ENCODE results near the gene ASTN2.

The ASTN2 gene, protein sequence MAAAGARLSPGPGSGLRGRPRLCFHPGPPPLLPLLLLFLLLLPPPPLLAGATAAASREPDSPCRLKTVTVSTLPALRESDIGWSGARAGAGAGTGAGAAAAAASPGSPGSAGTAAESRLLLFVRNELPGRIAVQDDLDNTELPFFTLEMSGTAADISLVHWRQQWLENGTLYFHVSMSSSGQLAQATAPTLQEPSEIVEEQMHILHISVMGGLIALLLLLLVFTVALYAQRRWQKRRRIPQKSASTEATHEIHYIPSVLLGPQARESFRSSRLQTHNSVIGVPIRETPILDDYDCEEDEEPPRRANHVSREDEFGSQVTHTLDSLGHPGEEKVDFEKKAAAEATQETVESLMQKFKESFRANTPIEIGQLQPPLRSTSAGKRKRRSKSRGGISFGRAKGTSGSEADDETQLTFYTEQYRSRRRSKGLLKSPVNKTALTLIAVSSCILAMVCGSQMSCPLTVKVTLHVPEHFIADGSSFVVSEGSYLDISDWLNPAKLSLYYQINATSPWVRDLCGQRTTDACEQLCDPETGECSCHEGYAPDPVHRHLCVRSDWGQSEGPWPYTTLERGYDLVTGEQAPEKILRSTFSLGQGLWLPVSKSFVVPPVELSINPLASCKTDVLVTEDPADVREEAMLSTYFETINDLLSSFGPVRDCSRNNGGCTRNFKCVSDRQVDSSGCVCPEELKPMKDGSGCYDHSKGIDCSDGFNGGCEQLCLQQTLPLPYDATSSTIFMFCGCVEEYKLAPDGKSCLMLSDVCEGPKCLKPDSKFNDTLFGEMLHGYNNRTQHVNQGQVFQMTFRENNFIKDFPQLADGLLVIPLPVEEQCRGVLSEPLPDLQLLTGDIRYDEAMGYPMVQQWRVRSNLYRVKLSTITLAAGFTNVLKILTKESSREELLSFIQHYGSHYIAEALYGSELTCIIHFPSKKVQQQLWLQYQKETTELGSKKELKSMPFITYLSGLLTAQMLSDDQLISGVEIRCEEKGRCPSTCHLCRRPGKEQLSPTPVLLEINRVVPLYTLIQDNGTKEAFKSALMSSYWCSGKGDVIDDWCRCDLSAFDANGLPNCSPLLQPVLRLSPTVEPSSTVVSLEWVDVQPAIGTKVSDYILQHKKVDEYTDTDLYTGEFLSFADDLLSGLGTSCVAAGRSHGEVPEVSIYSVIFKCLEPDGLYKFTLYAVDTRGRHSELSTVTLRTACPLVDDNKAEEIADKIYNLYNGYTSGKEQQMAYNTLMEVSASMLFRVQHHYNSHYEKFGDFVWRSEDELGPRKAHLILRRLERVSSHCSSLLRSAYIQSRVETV (N-terminal part only)

GRCh38 chr9:117414906-117415331 is at the start of gene ASTN2:
Gene ASTN2 (minus strand): TSS chr9:117415057. CDS start chr9:117414938, 119 bp downstream.
- DNase-seq (ENCODE audit: low spot score): no peak

DNA sequence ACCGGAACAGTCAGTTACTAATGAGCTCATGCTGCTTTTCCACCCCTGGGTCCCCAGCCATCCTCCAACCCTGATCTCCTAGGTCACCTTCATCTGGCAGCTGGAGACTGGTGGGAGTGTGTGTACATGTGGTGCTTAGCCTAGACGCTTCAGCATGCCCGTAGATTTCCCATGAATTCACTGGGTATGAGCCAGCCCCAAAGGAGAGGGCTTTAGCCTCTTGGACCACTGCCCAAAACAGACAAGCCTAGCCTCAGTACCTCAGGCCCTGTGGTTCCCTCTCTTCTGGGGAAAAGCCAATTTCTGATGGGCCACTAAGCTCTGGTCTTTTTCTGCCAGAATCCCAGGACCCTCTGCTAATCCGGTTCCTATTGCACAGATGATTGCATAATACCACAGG is 48.0 kb upstream of the ASTN2 start:
- DNase-seq (ENCODE audit: low spot score): no peak

DNA sequence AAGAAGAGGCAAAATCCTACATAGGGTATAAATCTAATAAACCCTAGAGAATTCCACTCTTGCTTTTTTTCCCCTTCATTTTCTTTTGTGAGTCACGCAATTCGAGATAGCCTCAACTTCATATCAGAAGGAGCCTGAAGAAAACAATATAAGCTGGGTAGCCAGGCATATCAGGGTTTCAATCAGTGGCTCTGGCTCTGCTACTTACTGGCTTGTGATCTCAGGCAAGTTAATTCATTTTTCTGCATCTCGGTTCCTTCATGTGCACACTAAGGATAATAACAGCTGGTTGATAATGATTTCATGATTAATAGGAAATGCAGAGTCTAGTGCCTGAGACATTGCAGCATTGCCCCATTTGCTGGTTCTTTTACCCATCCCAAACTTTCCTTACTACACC is 46.5 kb upstream of the ASTN2 start:
- DNase-seq (ENCODE audit: low spot score): no peak

GRCh38 chr9:117460743-117461142 is 45.9 kb upstream of the ASTN2 start:
- DNase-seq (ENCODE audit: low spot score): no peak

GRCh38 chr9:117459913-117460312 is 45.1 kb upstream of the ASTN2 start:
- no peak for DNase-seq (ENCODE audit: low spot score)

GRCh38 chr9:117458066-117458465 is 43.2 kb upstream of the ASTN2 start:
- no peak for DNase-seq (ENCODE audit: low spot score)

DNA sequence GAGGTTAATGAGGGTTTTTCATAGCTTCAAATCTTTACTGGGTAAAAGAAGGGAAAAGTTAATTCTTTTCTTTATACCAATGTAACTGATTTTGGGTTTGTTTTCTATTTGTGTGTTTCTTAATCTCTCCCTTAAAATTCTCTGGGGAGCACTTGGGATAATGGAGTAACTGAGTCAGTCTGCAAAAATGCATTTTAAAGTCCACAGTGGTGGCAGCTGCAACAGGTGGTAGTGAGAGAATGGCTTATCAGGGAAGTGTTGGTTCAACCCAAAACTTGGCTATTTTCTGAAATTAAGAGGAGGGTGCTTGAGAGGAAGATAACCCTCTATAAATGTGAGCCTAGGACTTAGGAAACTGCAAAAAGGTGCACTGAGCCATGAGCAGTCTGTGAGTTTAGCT is 39.9 kb upstream of the ASTN2 start:
- DNase-seq (ENCODE audit: low spot score): no peak

DNA sequence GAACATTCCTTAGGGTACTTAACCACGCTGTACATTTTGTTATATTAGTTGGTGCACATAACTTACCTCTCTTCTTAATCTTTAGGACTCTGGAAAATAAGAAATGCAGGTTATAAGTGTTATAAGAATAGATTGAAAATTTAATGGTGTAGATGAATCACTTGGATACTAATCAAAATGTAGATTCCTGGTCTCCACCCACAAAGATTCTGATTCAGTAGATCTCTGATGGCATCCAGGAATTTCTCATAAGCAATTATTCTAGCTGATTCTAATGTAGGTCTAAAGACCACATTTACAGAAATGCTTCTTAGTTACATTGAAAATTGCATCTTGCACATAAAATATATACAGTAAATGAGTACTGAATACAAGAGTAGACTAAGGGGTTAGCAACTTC is 38.9 kb upstream of the ASTN2 start:
- DNase-seq (ENCODE audit: low spot score): no peak

DNA sequence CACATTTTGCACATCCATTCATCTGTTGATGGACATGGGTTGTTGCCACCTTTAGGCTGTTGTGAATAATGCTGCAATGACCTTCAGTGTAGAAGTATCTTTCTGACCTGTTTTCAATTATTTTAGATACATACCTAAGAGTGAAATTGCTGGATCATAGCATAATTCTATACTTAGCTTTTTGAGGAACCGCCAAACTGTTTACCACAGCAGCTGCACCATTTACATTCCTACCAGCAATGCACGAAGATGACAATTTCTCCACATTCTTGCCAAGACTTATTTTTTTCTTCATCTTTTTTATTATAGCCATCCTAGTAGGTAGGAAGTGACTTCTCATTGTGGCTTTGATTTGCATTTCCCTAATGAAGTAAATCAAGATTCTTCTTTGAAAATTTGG is 36.5 kb upstream of the ASTN2 start:
- DNase-seq (ENCODE audit: low spot score): no peak

DNA sequence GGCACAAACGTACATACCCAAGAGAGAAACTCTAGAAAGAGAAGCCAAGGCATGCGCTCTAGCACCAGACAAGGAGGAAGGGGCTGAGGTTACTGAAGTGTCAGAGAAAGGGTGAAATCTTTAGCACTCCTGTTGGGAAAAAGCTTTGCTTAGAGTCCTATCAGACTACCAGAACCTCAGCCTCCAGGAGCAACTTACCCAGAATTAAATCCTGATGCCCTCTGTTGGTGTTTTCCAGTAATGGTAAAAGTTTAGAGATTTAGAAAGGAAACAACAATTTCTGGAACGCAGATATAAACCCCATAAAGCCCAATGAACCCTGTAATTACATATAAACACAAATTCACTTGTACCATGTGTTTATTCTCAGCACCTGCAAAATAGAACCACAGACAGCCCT is 33.2 kb upstream of the ASTN2 start:
- no peak for DNase-seq (ENCODE audit: low spot score)

DNA sequence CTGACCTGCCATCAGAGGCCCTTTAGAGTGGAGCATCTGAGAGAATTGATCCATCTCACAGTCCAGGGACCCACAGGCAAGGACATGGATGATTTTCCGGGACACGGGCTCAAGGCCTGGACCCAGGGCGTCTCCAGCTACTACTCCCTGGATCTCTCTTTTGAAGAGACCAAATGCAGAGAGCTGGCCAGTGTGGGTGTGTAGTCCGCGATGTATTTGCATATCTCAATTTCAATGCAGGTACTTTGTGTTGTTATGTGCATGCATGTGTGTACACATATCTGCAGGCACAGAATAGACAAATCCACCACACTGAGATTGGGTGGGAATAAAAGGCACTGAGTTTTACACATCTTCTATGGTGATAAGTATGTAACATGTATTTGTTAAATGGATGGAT is 30.8 kb upstream of the ASTN2 start:
- DNase-seq (ENCODE audit: low spot score): no peak

GRCh38 chr9:117444501-117444900 is 29.6 kb upstream of the ASTN2 start:
- no peak for DNase-seq (ENCODE audit: low spot score)

- DNase-seq (ENCODE audit: low spot score): no peak
These were observed 22.4 kb upstream of the ASTN2 start for GRCh38 chr9:117437283-117437682.

DNA sequence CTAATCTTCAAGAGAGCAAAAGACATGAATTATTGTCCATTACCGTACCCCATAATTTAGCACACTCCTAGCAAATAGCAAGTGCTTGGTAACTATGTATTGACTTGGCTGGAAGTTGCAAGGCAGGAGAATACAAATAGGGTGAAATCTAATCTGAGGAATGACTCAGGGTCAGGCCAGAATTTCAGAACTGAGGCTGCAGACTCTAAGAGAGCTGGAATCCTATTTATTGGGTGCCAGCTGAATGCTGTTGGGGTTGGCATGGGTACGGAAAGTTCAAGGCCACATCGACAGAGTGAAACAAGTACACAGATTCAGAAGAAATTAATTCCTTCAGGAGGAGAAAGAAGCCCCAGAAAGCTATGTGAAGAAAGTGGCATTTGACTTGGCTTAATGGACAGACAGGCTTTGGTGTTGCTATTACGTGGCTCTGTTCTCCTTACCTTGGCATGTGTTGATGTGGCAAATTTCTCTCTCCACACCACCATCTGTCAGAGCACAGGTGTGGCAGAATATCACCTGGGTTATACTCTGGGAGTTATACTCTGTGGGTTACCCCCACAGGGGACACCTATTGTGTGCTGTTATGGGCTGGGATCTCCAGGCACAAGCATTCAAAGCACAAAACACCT is 20.9 kb upstream of the ASTN2 start:
- no peak for DNase-seq (ENCODE audit: low spot score)

DNA sequence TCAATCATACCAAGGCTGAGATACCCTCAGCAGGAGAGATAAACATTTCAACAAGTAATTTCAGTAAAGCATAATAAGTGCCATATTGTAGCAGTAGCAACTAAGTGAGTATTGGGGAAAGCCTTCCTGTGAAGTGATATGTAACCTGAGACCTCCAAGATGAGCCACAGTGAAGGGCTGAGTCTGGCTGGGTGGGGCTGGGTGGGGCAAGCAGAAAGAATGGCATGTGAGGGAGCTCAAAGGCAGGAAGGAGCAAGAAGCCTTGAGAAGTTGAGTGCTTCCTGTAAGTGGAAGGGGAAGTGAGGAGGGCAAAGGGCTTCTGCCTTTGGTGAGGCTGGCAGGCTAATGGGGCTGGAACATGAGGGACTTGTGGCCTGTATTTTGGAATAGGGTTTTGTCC is 19.7 kb upstream of the ASTN2 start:
- DNase-seq (ENCODE audit: low spot score): no peak

GRCh38 chr9:117430813-117431212 is 16.0 kb upstream of the ASTN2 start:
- DNase-seq (ENCODE audit: low spot score): no peak

DNA sequence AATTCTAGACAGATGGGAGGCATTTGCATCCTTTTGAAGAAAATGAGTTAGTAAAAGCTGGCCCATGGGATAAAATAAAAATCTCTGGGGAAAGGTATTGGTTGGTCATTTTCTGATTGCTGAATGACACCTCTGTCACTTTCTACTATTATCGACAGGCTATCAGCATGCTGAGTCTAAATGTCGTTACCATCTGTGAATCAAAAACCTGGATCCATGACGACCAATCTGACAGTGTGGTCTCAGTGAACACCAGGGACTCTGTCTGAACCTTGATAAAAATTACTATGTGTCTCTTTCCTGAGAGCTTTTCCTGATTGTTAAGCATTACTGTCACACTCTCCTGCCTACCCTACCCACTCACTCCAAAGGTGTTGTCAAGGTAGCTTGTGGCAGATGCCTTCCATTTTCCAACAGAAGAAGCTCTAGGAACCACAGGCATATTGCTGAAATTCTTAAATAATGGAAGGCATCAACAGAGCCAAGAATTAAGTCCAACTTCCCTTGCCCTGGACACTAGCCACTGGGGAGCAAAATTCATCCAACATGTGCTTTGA is 12.6 kb upstream of the ASTN2 start:
- DNase-seq (ENCODE audit: low spot score): no peak

- no peak for DNase-seq (ENCODE audit: low spot score)
These were observed 10.7 kb upstream of the ASTN2 start for GRCh38 chr9:117425566-117425965.

GRCh38 chr9:117424291-117424690 is 9.4 kb upstream of the ASTN2 start:
- no peak for DNase-seq (ENCODE audit: low spot score)

DNA sequence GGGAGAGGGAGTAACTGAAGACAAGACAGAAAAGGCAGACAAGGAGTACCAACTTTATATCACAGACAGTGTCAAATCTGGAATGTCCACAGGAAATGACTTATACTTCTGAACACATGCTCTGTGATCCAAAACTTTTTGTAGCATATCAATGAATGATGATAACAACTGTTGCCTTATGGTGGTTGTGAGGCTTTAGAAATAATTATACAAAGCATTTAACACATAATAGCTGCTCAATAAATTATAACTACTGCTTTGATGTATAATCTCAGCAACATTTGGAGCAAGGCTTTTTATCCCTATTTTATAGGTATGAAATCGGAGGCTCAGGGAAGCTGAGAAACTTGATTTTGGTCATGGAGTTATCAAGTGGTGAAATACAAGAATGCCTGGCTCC is 3.3 kb upstream of the ASTN2 start:
- no peak for DNase-seq (ENCODE audit: low spot score)

DNA sequence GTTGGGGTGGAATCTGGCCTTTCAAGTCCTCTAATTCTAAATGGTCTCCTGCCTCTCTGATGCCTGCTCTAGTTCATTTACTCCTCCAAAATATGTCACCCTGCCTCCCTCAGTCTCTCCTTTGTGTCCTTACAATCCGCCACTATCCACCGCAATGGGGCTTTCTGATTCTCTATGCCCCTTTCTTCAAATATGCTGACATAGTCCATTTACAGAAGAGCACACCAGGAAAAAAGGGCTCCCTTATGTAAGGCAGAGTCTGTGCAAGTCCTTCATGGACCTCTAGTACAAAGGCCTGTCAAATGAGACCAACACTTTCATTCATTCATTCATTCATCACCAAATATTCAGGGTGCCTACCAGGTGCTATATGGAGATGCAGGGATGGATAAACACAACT is 2.0 kb upstream of the ASTN2 start:
- no peak for DNase-seq (ENCODE audit: low spot score)
